HG02885 (cell line): ENCODE measurements around the gene SYCP2L.
"Not testable (repeated sequence)": the region's sequence is repeated elsewhere in the genome, so short reads cannot be mapped to it uniquely, and the experiment has no call there.

Source experiments
- ATAC-seq: cut with Tn5 transposase; IDR thresholded peaks from one replicate; pipeline ENCODE4 v1.9.1; 2021; ENCODE audit warnings: mild to moderate bottlenecking; ENCODE audit not compliant: unreplicated experiment, poor library complexity

Gene SYCP2L

GRCh38 chr6:10949579-10950490 lies 63.0 kb downstream of the SYCP2L start:
- no peak for ATAC-seq

- ATAC-seq: peak; percentile 45
Observed at GRCh38 chr6:10951675-10952282, 64.9 kb downstream of the SYCP2L start.

- ATAC-seq: peak; percentile 97
Observed at GRCh38 chr6:10954590-10955010, 67.7 kb downstream of the SYCP2L start.

- ATAC-seq: no peak
Observed at GRCh38 chr6:10956776-10957175, 69.9 kb downstream of the SYCP2L start.

- ATAC-seq: no peak
Observed at GRCh38 chr6:10957414-10957886, 70.6 kb downstream of the SYCP2L start.

GRCh38 chr6:10960171-10960570 lies 73.3 kb downstream of the SYCP2L start:
- no peak for ATAC-seq

GRCh38 chr6:10961837-10962236 lies 75.0 kb downstream of the SYCP2L start:
- ATAC-seq: no peak

GRCh38 chr6:10962673-10963072 lies 75.8 kb downstream of the SYCP2L start:
- ATAC-seq: no peak

GRCh38 chr6:10963113-10963512 lies 76.3 kb downstream of the SYCP2L start:
- no peak for ATAC-seq

- peak; percentile 90 for ATAC-seq
Observed at GRCh38 chr6:10964684-10965083, 77.8 kb downstream of the SYCP2L start.

- ATAC-seq: no peak
Observed at GRCh38 chr6:10968776-10969175, 81.9 kb downstream of the SYCP2L start.

- ATAC-seq: no peak
Observed at GRCh38 chr6:10970731-10971130, 83.9 kb downstream of the SYCP2L start.

GRCh38 chr6:10972196-10972595 lies 85.3 kb downstream of the SYCP2L start:
- ATAC-seq: no peak

- no peak for ATAC-seq
Observed at GRCh38 chr6:10976571-10976970, 89.7 kb downstream of the SYCP2L start.

GRCh38 chr6:10977231-10977968 lies 90.5 kb downstream of the SYCP2L start:
- no peak for ATAC-seq

- no peak for ATAC-seq
Observed at GRCh38 chr6:10979603-10980002, 92.8 kb downstream of the SYCP2L start.

- ATAC-seq: no peak
Observed at GRCh38 chr6:10981409-10981808, 94.6 kb downstream of the SYCP2L start.

GRCh38 chr6:10984959-10985358 lies 98.1 kb downstream of the SYCP2L start:
- ATAC-seq: not testable (repeated sequence)

- no peak for ATAC-seq
Observed at GRCh38 chr6:10989587-10989986, 102.7 kb downstream of the SYCP2L start.

- no peak for ATAC-seq
Observed at GRCh38 chr6:10991115-10991514, 104.3 kb downstream of the SYCP2L start.

GRCh38 chr6:10993896-10994295 lies 107.0 kb downstream of the SYCP2L start:
- no peak for ATAC-seq
